Measurements from ENCODE around the gene DDI1. TPM values are rescaled to one million over a fixed set of nuclear protein-coding genes. Genes with fewer than 3 reads are reported as not detected.

The DDI1 gene
- total and polyA plus RNA-seq, 11 donors, result not detected

DNA sequence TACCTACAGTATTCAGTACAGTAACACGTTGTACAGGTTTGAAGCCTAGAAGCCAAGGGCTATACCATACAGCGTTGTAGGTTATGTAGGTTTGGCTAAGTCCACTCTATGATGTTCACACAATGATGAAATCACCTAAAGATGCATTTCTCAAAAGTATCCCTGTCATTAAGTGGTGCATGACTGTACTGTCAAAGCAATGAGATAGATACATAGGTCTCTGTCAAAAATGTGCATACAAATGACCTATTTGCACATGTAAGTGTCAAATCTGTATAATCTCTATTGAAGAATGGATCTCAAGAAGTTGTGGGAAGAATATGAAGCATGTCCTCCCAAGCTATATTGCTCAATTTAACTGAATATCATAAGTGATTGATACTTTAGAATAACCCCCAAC, 11.9 kb upstream of the DDI1 start:
- intact Hi-C loops (cut with DNase I), result no loop called here
- 91 to 98% (median 93%) methylated on average over 2 of the region's 2 CpGs for WGBS, 4 donors
- Histone ChIP-seq H3K4me3 (no peak overlapping the region), H3K9me3 (no peaks in the 10 kb centered on the region), H3K27me3 (no peaks in the 10 kb centered on the region), H3K27ac (no peak overlapping the region), H3K4me1 (no peaks in the 10 kb centered on the region), H3K36me3 (no peaks in the 10 kb centered on the region)
- TF ChIP-seq, protein P1, sequence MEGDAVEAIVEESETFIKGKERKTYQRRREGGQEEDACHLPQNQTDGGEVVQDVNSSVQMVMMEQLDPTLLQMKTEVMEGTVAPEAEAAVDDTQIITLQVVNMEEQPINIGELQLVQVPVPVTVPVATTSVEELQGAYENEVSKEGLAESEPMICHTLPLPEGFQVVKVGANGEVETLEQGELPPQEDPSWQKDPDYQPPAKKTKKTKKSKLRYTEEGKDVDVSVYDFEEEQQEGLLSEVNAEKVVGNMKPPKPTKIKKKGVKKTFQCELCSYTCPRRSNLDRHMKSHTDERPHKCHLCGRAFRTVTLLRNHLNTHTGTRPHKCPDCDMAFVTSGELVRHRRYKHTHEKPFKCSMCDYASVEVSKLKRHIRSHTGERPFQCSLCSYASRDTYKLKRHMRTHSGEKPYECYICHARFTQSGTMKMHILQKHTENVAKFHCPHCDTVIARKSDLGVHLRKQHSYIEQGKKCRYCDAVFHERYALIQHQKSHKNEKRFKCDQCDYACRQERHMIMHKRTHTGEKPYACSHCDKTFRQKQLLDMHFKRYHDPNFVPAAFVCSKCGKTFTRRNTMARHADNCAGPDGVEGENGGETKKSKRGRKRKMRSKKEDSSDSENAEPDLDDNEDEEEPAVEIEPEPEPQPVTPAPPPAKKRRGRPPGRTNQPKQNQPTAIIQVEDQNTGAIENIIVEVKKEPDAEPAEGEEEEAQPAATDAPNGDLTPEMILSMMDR (IDR thresholded peaks at IDR 0.05), result no peak
- no peak for TF ChIP-seq POLR2A (IDR thresholded peaks at IDR 0.05)
- no peak for DNase-seq
- no peak for ATAC-seq

DNA sequence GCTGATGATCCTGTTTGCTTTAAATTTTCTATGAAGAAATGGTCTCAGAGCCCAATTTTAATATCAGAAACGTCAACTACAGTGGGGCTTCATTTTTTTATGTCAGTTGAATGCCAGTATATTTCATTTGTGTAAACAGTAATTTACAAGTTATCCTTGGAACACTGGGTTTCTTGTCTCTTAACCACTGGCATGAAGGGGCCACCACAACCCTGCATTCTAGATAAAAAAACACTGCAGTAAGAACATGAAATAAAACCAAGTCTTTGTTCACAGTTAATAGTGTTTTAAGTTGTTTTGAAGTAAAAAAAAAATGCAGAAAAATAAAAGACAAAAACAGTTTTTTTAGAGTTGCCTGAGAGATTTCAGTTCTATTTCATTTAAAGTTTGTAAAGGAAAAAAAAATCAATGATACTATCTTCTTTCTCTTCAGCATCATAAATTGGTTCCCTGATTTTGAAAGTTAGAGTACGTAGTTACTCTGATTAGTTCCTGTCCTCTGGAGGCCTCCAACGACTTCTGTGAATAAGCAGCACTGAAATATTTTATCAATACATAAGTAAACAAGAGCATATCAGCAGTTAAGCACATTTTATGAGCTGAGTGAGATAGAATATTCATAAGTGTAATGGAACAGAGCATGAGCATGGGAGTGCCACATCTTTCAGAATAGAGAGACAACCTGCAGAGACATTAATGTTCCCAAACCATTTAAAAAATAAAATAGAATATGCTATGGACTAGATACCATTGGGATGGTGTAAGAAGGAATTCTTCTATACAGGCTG, 7.8 kb upstream of the DDI1 start:
- 39 to 57% (median 52%) methylated on average over 3 of the region's 3 CpGs for WGBS, 4 donors
- Histone ChIP-seq H3K4me1 (peaks cover 0 to 7% (median 0%) of the 10 kb centered on the region in 12 donors), H3K4me3 (no peak overlapping the region), H3K9me3 (peaks cover 0 to 13% (median 0%) of the 10 kb centered on the region in 12 donors), H3K27ac (no peak overlapping the region), H3K27me3 (no peaks in the 10 kb centered on the region), H3K36me3 (no peaks in the 10 kb centered on the region)
- intact Hi-C loops (cut with DNase I), result no loop called here
- TF ChIP-seq, protein P1 (IDR thresholded peaks at IDR 0.05), result no peak
- TF ChIP-seq POLR2A (IDR thresholded peaks at IDR 0.05), result no peak
- ATAC-seq, result no peak
- no peak for DNase-seq

- DNase-seq (peak in 2 of 5 donors; percentile 11 to 21), ATAC-seq (peak in 2 of 4 donors; percentile 45 to 59)
- H3K27ac ChIP-seq, result peak overlapping the region in 2 of 12 donors; percentile 11 to 37
- TF ChIP-seq, protein P1 (IDR thresholded peaks at IDR 0.05), result no peak
- no peaks in the 10 kb centered on the region for H3K27me3 ChIP-seq
- peaks cover 0 to 11% (median 0%) of the 10 kb centered on the region in 12 donors for H3K4me1 ChIP-seq
- no peaks in the 10 kb centered on the region for H3K36me3 ChIP-seq
- no peak overlapping the region for H3K4me3 ChIP-seq
- H3K9me3 ChIP-seq, result peaks cover 0 to 13% (median 0%) of the 10 kb centered on the region in 12 donors
- intact Hi-C loops (cut with DNase I), result no loop called here
These were observed 3.3 kb upstream of the DDI1 start for GRCh38 chr11:104033134-104033533.

DNA sequence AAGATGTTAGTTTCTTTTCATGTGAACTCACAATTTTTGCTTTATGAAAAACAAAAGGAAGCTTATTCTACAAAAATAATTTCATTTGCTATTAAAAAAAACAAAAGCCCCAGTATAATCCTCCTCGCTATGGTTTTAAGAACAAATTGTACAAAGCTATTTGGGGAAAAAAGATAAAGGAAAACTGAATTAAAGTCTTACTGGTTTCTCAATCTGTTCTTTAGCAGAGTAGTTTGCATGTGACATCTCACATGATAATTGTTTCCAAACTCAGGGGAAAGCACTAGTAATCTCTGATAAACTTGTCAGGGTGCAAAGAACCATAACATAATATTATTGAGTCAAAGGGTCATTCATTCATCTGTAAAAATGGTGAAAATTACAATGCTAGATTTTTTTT, 2.9 kb upstream of the DDI1 start:
- peak overlapping the region in 2 of 12 donors; percentile 11 to 47 for H3K27ac ChIP-seq
- 31 to 45% (median 41%) methylated on average over 1 of the region's 1 CpG for WGBS, 4 donors
- ATAC-seq, result no peak
- intact Hi-C loops (cut with DNase I), result no loop called here
- no peak overlapping the region for H3K4me3 ChIP-seq
- no peaks in the 10 kb centered on the region for H3K27me3 ChIP-seq
- peaks cover 0 to 11% (median 0%) of the 10 kb centered on the region in 12 donors for H3K4me1 ChIP-seq
- no peak for TF ChIP-seq POLR2A (IDR thresholded peaks at IDR 0.05)
- TF ChIP-seq, protein P1 (IDR thresholded peaks at IDR 0.05), result no peak
- DNase-seq, result no peak
- H3K36me3 ChIP-seq, result no peaks in the 10 kb centered on the region
- peaks cover 0 to 13% (median 0%) of the 10 kb centered on the region in 12 donors for H3K9me3 ChIP-seq

Measured in heart left ventricle (tissue), 16 donors.